Naive B cell (primary cell): Measurements from ENCODE around the gene LPP. TPM values are rescaled to one million over a fixed set of nuclear protein-coding genes. Genes with fewer than 3 reads are reported as not detected.
"Not testable (repeated sequence)": the region's sequence is repeated elsewhere in the genome, so short reads cannot be mapped to it uniquely, and the experiment has no call there.

Source experiments
- ATAC-seq, 2 donors: fragments of 150-1000 bp; cut with Tn5 transposase; 2 replicates each; pipeline ENCODE4 v1.10.0; 2021; ENCODE audit warnings: low read depth in 2 of 2, mild to moderate bottlenecking in 2 of 2, moderate library complexity in 2 of 2
- DNase-seq: peaks from one replicate; pipeline ENCODE4 v3.0.0; 2022
- H3K27ac Mint-ChIP-seq, 6 donors: one replicate each; pipeline ENCODE4 v1.8.0; 2020 to 2022; ENCODE audit warnings: mild to moderate bottlenecking in 6 of 6, mixed read lengths in 6 of 6, moderate library complexity in 5 of 6, inconsistent platforms in 2 of 6
- H3K27me3 Mint-ChIP-seq, 3 donors: one replicate each; pipeline ENCODE4 v1.8.0; 2021 to 2022; ENCODE audit warnings: mixed read lengths in 3 of 3, mild to moderate bottlenecking in 1 of 3
- H3K36me3 Mint-ChIP-seq, 2 donors: one replicate each; pipeline ENCODE4 v1.8.0; 2020 to 2022; ENCODE audit warnings: mixed read lengths in 2 of 2, inconsistent platforms in 1 of 2, mild to moderate bottlenecking in 1 of 2
- H3K4me1 Mint-ChIP-seq, 3 donors: one replicate each; pipeline ENCODE4 v1.8.0; 2020 to 2022; ENCODE audit warnings: mixed read lengths in 3 of 3, inconsistent platforms in 1 of 3, mild to moderate bottlenecking in 1 of 3, moderate library complexity in 1 of 3
- H3K4me3 Mint-ChIP-seq, 8 donors: one replicate each; pipeline ENCODE4 v1.8.0; 2020 to 2022; ENCODE audit warnings: mild to moderate bottlenecking in 8 of 8, mixed read lengths in 8 of 8, moderate library complexity in 8 of 8, inconsistent platforms in 2 of 8
- H3K9me3 Mint-ChIP-seq, 7 donors: one replicate each; pipeline ENCODE4 v1.8.0; 2020 to 2022; ENCODE audit warnings: mixed read lengths in 7 of 7, mild to moderate bottlenecking in 5 of 7, inconsistent platforms in 2 of 7, moderate library complexity in 1 of 7
- polyA plus RNA-seq, 6 donors: library from polyadenylated mRNA; unstranded; fragments of 300-500 nt; fragmentation: Illumina TruSeq; gene quantifications; one replicate each; pipeline ENCODE4 v1.2.3, GENCODE V29; 2021; ENCODE audit warnings: low read depth in 6 of 6

LPP gene
- polyA plus RNA-seq, 6 donors from 2014 or later: 9.6 to 58.6 (median 25.4) TPM

DNA sequence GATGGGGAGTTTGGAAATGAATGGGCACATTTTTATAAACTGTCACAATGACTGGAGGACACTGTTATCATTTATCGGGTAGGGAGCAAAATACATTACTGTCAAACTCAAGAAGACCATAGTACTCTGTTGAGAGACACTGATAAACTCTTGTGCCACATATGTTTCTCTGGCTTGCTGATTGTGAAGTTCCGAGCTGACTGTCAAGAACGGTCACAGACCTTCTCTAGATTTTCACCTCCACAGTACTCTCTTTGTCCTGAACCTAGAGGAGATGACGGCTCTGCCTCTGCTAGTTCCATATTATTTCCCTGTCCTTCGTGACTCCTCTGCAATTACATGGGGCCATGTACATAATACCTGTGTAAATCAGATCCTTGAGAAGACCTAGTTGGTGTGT, 451.9 kb downstream of the LPP start:
- H3K27ac Mint-ChIP-seq: no peak overlapping the region
- DNase-seq: no peak
- peaks cover 2 to 11% (median 7%) of the 10 kb centered on the region in 7 donors for H3K9me3 Mint-ChIP-seq
- peaks cover 21 to 30% of the 10 kb centered on the region in 2 donors for H3K36me3 Mint-ChIP-seq
- ATAC-seq: no peak
- no peaks in the 10 kb centered on the region for H3K27me3 Mint-ChIP-seq
- H3K4me1 Mint-ChIP-seq: peaks cover 13 to 19% (median 15%) of the 10 kb centered on the region in 3 donors
- H3K4me3 Mint-ChIP-seq: no peak overlapping the region

DNA sequence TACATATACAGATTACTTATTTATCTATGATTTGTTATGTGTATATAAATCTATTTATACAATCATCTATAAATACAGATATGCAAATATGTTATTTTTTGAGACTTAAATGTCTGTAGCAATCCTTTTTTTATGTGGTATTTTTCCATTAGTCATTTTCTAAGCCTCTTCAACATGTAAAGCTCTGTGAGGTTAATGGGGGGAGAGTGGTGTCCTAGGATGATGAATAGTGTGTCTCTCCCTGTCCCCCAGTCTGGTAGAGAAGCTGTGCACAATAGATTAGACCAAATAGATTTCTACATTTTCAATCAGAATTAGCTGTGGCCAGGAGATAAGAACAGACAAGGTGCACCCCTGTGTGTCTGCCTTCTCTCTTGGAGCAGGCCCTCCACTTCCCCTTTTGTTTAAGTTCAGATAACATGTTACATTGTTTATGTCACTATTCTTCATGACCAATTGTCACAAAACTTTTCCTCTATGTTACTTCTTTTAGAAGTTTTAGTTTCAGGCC, 453.9 kb downstream of the LPP start:
- Mint-ChIP-seq H3K27ac (peak overlapping the region in 2 of 6 donors; percentile 34 to 68), H3K9me3 (peaks cover 2 to 11% (median 7%) of the 10 kb centered on the region in 7 donors), H3K27me3 (no peaks in the 10 kb centered on the region), H3K4me3 (no peak overlapping the region), H3K4me1 (peaks cover 13 to 19% (median 15%) of the 10 kb centered on the region in 3 donors), H3K36me3 (peaks cover 27 to 38% of the 10 kb centered on the region in 2 donors)
- DNase-seq: no peak
- no peak for ATAC-seq

DNA sequence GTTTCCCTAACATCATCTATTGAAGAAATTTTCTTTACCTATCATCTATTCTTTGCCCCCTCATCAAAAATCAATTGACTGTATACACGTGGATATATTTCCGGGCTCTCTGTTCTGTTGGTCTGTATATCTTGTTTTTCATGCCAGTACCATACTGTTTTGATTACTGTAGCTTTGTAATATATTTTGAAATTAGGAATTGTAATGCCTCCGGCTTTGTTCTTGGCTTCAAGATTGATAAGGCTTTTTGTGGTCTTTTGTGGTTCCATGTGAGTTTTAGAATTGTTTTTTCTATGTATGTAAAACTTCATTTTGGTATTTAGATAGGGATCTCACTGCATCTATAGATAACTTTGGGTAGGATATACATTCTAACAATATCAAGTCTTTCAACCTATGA, 454.4 kb downstream of the LPP start:
- H3K36me3 Mint-ChIP-seq: peaks cover 27 to 38% of the 10 kb centered on the region in 2 donors
- DNase-seq (no peak), ATAC-seq (no peak)
- H3K27me3 Mint-ChIP-seq: no peaks in the 10 kb centered on the region
- peaks cover 2 to 11% (median 7%) of the 10 kb centered on the region in 7 donors for H3K9me3 Mint-ChIP-seq
- H3K4me3 Mint-ChIP-seq: no peak overlapping the region
- H3K27ac Mint-ChIP-seq: no peak overlapping the region
- H3K4me1 Mint-ChIP-seq: peaks cover 13 to 19% (median 15%) of the 10 kb centered on the region in 3 donors

DNA sequence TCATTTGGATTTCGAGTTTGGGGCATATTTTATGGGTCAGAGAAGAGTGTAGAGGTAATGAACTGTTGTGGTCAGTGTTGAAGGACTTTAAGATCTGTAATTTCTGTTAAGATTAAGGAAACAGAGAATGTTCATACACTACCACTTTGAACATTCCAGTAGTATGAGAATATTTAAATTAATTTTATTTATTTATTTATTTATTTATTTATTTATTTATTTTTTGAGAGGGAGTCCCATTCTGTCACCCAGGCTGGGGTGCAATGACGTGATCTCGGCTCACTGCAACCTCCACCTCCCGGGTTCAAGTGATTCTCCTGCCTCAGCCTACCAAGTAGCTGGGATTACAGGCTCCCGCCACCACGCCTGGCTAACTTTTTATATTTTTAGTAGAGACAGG, 459.8 kb downstream of the LPP start:
- H3K27ac Mint-ChIP-seq, H3K27me3 Mint-ChIP-seq, ATAC-seq, H3K4me3 Mint-ChIP-seq, H3K9me3 Mint-ChIP-seq, H3K4me1 Mint-ChIP-seq, DNase-seq: not testable (repeated sequence)
- peaks cover 19 to 34% of the 10 kb centered on the region in 2 donors for H3K36me3 Mint-ChIP-seq

DNA sequence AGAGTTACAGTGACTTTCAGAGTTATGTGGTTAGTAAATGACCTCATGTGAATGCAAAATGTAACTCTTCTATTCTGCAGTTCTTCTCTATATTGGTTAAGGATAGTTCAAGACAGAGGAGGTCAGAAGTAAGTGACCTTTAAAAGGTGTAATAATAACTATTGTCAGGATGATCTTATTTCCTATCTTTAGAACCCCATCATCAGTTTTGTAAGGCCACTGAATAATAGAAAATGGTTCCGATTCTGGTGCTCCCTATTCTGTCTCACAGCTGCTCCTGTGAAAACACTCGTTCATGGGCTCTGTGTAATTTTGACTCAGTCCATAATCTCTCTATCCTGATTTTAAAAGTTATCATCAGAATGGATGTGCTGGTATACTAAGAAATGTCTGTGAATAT, 463.3 kb downstream of the LPP start:
- H3K9me3 Mint-ChIP-seq: peaks cover 0 to 3% (median 0%) of the 10 kb centered on the region in 7 donors
- no peaks in the 10 kb centered on the region for H3K27me3 Mint-ChIP-seq
- H3K4me1 Mint-ChIP-seq: peaks cover 2 to 18% (median 4%) of the 10 kb centered on the region in 3 donors
- H3K27ac Mint-ChIP-seq: peak overlapping the region in 1 of 6 donors; percentile 37
- no peak for DNase-seq
- H3K36me3 Mint-ChIP-seq: peaks cover 0 to 8% of the 10 kb centered on the region in 2 donors
- ATAC-seq: no peak
- no peak overlapping the region for H3K4me3 Mint-ChIP-seq

DNA sequence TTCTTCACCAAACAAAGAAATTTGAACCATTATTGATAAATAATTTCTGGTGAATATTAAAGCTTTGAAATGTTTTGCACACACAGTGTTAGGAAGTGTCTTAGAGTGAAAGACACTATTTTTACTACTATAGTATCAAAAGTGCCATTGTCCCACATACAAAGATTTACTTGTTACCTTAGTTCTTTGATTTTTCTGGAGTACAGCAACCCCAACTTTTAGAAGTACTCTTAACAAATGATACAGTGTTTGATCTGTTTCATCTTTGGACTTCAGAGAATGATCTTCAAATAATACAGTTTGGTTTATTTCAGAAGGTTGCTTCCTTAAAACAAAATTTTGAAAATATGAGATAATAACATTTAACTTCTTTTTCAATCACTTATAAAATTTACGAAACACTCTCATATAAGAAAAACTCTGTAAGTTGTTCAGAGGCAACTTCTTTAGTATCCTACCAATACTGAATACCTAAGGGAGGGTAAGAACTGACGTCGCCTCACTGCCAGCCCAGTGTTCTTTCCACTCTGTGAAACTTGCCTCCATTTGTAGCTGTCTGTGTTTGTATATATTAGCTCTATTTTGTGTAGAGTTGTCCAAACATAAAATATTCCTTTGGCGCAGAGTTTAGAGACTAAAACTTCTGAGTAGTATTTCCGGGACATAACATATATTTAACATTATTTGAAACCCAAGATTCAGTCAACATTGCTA, 464.2 kb downstream of the LPP start:
- DNase-seq: no peak
- H3K27ac Mint-ChIP-seq: no peak overlapping the region
- peaks cover 2 to 20% (median 4%) of the 10 kb centered on the region in 3 donors for H3K4me1 Mint-ChIP-seq
- no peaks in the 10 kb centered on the region for H3K27me3 Mint-ChIP-seq
- H3K36me3 Mint-ChIP-seq: peaks cover 0 to 8% of the 10 kb centered on the region in 2 donors
- ATAC-seq: no peak
- peaks cover 0 to 3% (median 0%) of the 10 kb centered on the region in 7 donors for H3K9me3 Mint-ChIP-seq
- no peak overlapping the region for H3K4me3 Mint-ChIP-seq

DNA sequence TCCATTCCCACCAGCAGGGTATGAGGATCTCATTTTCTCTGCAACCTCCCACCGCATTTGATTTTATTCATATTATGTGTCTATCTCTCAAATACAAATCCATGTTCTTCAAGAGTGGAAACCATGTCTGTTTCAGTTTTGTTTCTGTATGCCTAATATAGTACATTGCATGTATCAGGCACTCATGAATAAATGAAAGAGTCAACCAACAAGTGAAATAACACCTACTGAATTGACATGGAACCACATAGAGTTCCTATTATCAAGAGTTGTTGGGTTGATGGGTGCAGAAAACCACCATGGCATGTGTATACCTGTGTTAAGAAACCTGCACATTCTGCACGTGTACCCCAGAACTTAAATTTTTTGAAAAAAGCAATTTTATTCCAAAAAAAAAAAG, 466.8 kb downstream of the LPP start:
- peaks cover 0 to 3% (median 0%) of the 10 kb centered on the region in 7 donors for H3K9me3 Mint-ChIP-seq
- peaks cover 0 to 7% of the 10 kb centered on the region in 2 donors for H3K36me3 Mint-ChIP-seq
- no peak for DNase-seq
- no peak for ATAC-seq
- H3K4me1 Mint-ChIP-seq: peaks cover 5 to 28% (median 5%) of the 10 kb centered on the region in 3 donors
- no peak overlapping the region for H3K27ac Mint-ChIP-seq
- H3K4me3 Mint-ChIP-seq: no peak overlapping the region
- no peaks in the 10 kb centered on the region for H3K27me3 Mint-ChIP-seq

DNA sequence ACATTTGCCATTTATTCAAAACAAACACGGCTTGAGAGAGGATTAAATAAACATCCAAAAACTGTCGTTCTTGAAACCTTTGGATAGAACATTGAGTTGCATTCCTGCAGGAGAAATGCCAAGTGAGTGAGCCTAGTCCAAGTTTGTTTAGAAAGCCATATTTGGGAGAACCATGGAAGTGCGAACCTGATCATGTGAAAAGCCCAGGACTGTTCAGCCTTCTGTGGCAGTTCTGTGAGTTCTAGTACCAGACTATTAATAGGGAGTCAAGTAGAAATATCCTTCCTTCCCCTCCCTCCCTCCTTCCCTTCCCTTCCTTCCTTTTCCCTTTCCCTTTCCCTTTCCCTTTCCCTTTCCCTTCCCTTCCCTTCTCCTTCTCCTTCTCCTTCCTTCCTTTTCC, 470.4 kb downstream of the LPP start:
- ATAC-seq (no peak), DNase-seq (no peak)
- Mint-ChIP-seq H3K27me3 (no peaks in the 10 kb centered on the region), H3K36me3 (peaks cover 0 to 7% of the 10 kb centered on the region in 2 donors), H3K27ac (peak overlapping the region in 1 of 6 donors; percentile 98), H3K4me3 (no peak overlapping the region), H3K9me3 (peaks cover 0 to 4% (median 0%) of the 10 kb centered on the region in 7 donors), H3K4me1 (peaks cover 5 to 24% (median 5%) of the 10 kb centered on the region in 3 donors)

DNA sequence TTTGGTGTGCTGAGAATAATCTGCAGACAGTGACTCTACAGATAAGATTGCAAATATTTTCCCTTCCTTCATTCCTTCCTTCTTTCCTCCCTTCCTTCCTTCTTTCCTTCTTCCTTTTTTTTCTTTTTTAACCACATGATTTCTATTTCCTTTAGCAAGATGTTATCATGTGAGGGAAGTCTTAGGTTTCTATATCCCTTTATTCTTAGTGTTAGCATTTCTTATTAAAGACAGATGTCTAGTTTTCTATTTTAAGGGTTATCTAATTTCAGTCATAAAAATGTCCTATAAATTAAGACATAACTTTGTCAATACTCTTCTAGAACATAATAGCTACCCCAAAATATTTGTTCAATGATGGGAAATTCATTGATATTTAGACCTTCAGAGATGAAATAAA, 470.9 kb downstream of the LPP start:
- Mint-ChIP-seq H3K4me3 (no peak overlapping the region), H3K27me3 (no peaks in the 10 kb centered on the region), H3K9me3 (peaks cover 0 to 4% (median 0%) of the 10 kb centered on the region in 7 donors), H3K27ac (peak overlapping the region in 2 of 6 donors; percentile 77 to 98), H3K36me3 (peaks cover 0 to 7% of the 10 kb centered on the region in 2 donors), H3K4me1 (peaks cover 5 to 24% (median 5%) of the 10 kb centered on the region in 3 donors)
- DNase-seq (no peak), ATAC-seq (no peak)

DNA sequence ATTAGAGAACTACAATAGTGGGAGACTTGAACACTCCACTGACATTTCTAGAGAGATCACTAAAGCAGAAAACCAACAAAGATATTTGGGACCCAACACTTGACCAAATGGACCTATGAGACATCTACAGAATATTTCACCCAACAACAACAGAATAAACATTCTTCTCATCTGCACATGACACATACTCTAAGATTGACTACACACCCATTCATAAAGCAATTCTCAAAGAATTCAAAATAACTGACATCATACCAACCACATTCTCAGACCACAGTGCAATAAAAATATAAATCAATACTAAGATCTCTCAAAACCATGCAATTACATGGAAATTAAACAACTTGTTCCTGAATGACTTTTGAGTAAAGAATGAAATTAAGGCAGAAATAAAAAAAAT, 473.7 kb downstream of the LPP start:
- no peak for ATAC-seq
- Mint-ChIP-seq H3K27ac (peak overlapping the region in 1 of 6 donors; percentile 87), H3K9me3 (peaks cover 0 to 6% (median 0%) of the 10 kb centered on the region in 7 donors)

DNA sequence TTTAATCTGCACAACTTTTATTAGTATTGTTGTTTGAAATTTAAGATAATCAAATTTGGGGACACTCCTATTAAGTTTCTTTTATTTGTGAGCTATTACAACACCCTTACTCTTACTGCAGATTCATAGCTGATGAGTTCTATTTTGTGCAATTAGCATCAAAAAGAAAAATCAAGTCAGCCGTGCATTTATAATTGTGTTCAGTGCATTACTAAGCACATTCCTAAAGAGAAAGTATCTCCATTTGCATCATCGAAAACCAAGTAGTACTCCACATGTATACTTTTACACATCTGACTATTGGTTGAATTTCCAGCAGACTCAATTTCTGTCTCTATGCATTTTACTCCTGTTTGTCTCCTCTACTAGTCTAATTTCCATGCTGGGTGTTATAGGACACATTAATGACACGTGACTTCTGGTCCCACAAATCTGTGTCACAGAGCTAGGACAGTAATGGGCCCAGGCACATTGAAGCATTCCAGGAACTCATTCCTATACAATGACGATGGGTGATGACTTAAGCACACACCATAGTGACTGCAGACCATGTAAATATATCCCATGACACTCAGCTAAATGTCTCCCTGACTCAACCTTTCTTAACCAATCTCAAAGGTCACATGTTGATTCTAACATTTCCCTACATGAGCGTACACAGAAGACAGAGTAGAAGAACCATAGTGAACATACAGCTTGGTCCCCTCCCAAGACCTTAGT, 477.5 kb downstream of the LPP start:
- no peaks in the 10 kb centered on the region for H3K36me3 Mint-ChIP-seq
- no peak for ATAC-seq

More for the DNA sequence above, 473.7 kb downstream of the LPP start:
- no peak overlapping the region for H3K4me3 Mint-ChIP-seq
- DNase-seq: no peak
- peaks cover 3 to 13% (median 9%) of the 10 kb centered on the region in 3 donors for H3K4me1 Mint-ChIP-seq
- H3K36me3 Mint-ChIP-seq: peaks cover 0 to 7% of the 10 kb centered on the region in 2 donors
- H3K27me3 Mint-ChIP-seq: no peaks in the 10 kb centered on the region

DNA sequence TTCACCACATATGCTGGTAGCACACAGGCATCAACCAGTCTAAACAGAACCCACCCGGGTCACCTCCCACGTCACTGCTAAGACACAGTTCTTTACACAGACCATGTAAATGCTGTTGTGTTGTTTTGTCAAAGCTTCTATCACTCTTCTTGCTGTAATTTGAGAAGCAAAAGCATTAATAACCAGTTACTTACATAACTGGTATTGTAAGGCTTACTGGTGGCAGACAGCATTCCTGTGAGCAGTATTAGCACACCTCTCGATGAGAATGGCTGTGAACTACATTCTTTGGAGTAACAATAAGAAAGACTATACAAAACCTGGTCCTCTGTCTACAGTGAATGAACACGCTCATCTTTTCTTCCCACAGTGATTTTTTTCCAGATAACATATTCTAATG, 479.2 kb downstream of the LPP start:
- Mint-ChIP-seq H3K36me3 (no peaks in the 10 kb centered on the region), H3K27ac (peak overlapping the region in 1 of 6 donors; percentile 18), H3K4me3 (no peak overlapping the region), H3K9me3 (peaks cover 0 to 3% (median 2%) of the 10 kb centered on the region in 7 donors), H3K27me3 (no peaks in the 10 kb centered on the region), H3K4me1 (peaks cover 0 to 4% (median 3%) of the 10 kb centered on the region in 3 donors)
- DNase-seq (no peak), ATAC-seq (no peak)

More for the DNA sequence above, 477.5 kb downstream of the LPP start:
- Mint-ChIP-seq H3K4me1 (peaks cover 0 to 4% (median 3%) of the 10 kb centered on the region in 3 donors), H3K27ac (peak overlapping the region in 1 of 6 donors; percentile 38), H3K27me3 (no peaks in the 10 kb centered on the region), H3K4me3 (no peak overlapping the region), H3K9me3 (peaks cover 0 to 6% (median 0%) of the 10 kb centered on the region in 7 donors)
- no peak for DNase-seq

DNA sequence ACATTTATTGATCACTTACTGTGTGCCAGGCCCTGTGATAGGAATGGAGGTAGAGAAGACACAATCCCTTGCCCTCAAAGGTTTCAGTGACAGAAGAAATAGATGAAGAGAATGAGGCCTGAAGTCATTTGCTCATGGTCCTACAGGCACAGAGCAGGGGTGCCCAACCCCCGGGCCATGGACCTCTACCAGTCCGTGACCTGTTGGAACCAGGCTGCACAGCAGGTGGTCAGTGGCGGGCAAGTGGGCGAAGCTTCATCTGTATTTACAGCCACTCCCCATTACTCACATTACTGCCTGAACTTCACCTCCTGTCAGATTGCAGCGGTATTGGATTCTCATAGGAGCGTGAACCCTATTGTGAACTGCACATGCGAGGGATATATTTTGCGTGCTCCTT, 480.3 kb downstream of the LPP start:
- Mint-ChIP-seq H3K27ac (no peak overlapping the region), H3K36me3 (no peaks in the 10 kb centered on the region), H3K4me1 (peaks cover 0 to 4% (median 3%) of the 10 kb centered on the region in 3 donors), H3K4me3 (no peak overlapping the region), H3K27me3 (no peaks in the 10 kb centered on the region), H3K9me3 (peaks cover 0 to 6% (median 2%) of the 10 kb centered on the region in 7 donors)
- no peak for ATAC-seq
- DNase-seq: no peak
